Activated CD4-positive, alpha-beta memory T cell treated with anti-CD3 and anti-CD28 coated beads, Interleukin-2, amount 10 ng/mL, durations not matched to agents 7 days and 5 days (primary cell): ENCODE results near the gene TRDN. TPM values are rescaled to one million over a fixed set of nuclear protein-coding genes. Genes with fewer than 3 reads are reported as not detected.
"Not testable (repeated sequence)": the region's sequence is repeated elsewhere in the genome, so short reads cannot be mapped to it uniquely, and the experiment has no call there.

Source experiments
- CTCF ChIA-PET: fragments of 350-600 bp; sonication (Branson Sonifier 250); formaldehyde crosslinking; loops from one replicate; lab custom pipeline; 2021; ENCODE audit warnings: antibody characterized with exemption, inconsistent platforms; lab: Charles Lee
- POLR2A ChIA-PET: fragments of 350-600 bp; sonication (Branson Sonifier 250); formaldehyde crosslinking; loops from one replicate; lab custom pipeline; 2021; ENCODE audit warnings: antibody characterized with exemption; lab: Charles Lee
- DNase-seq: peaks from one replicate; pipeline ENCODE4 v3.0.0-alpha.2; 2020
- H3K27ac Mint-ChIP-seq: one replicate; pipeline ENCODE4 v1.8.0; 2021; ENCODE audit warnings: mild to moderate bottlenecking, mixed read lengths
- H3K27me3 Mint-ChIP-seq: one replicate; pipeline ENCODE4 v1.8.0; 2021; ENCODE audit warnings: mixed read lengths
- H3K36me3 Mint-ChIP-seq: one replicate; pipeline ENCODE4 v1.8.0; 2021; ENCODE audit warnings: low read depth, mixed read lengths
- H3K4me1 Mint-ChIP-seq: one replicate; pipeline ENCODE4 v1.8.0; 2021; ENCODE audit warnings: mixed read lengths
- H3K4me3 Mint-ChIP-seq: one replicate; pipeline ENCODE4 v1.8.0; 2021; ENCODE audit warnings: mild to moderate bottlenecking, mixed read lengths
- H3K9me3 Mint-ChIP-seq: one replicate; pipeline ENCODE4 v1.8.0; 2021; ENCODE audit warnings: mixed read lengths
- total RNA-seq, 2 experiments: library from RNA; stranded (reverse); gene quantifications; one replicate each; pipeline ENCODE4 v1.2.3, GENCODE V29; 2021

TRDN gene
- total RNA-seq, 2 experiments from 2014 or later = not detected

- no peaks in the 10 kb centered on the region for H3K4me1 Mint-ChIP-seq
- ChIA-PET POLR2A (no interaction called here), CTCF (no interaction called here)
- DNase-seq = no peak
- no peaks in the 10 kb centered on the region for H3K9me3 Mint-ChIP-seq
- H3K4me3 Mint-ChIP-seq = no peak overlapping the region
- H3K36me3 Mint-ChIP-seq = no peaks in the 10 kb centered on the region
- no peaks in the 10 kb centered on the region for H3K27me3 Mint-ChIP-seq
- no peak overlapping the region for H3K27ac Mint-ChIP-seq
Measured at GRCh38 chr6:123497025-123497424, 139.7 kb downstream of the TRDN start.

DNA sequence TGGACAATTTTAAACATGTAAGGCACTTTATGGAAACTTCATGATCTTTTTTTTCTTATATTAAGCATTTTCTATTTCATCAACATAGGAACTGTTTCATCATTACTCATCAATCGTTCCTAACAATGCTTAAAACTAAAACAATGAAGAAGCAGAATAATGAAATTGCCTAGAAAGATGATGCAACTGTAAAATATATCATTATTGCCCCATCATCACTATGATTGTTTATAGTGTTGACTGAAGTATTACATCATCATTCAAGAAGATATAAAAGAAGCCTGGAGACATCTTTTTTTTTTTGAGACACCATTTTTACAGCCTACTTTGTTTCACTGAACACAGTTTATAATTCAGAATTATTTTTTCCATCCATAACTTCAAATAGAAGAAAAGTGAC lies 147.2 kb downstream of the TRDN start:
- Mint-ChIP-seq H3K27me3 (no peaks in the 10 kb centered on the region), H3K4me1 (no peaks in the 10 kb centered on the region), H3K9me3 (no peaks in the 10 kb centered on the region), H3K4me3 (no peak overlapping the region), H3K36me3 (no peaks in the 10 kb centered on the region), H3K27ac (no peak overlapping the region)
- DNase-seq = no peak
- ChIA-PET POLR2A (no interaction called here), CTCF (no interaction called here)

GRCh38 chr6:123480986-123481385 lies 155.8 kb downstream of the TRDN start:
- H3K4me3 Mint-ChIP-seq = no peak overlapping the region
- POLR2A ChIA-PET = no interaction called here
- H3K27me3 Mint-ChIP-seq = no peaks in the 10 kb centered on the region
- no peak for DNase-seq
- H3K36me3 Mint-ChIP-seq = no peaks in the 10 kb centered on the region
- H3K27ac Mint-ChIP-seq = no peak overlapping the region
- H3K4me1 Mint-ChIP-seq = no peaks in the 10 kb centered on the region
- CTCF ChIA-PET = no interaction called here
- no peaks in the 10 kb centered on the region for H3K9me3 Mint-ChIP-seq

GRCh38 chr6:123472025-123472702 lies 164.6 kb downstream of the TRDN start:
- H3K36me3 Mint-ChIP-seq, H3K9me3 Mint-ChIP-seq, CTCF ChIA-PET, H3K27ac Mint-ChIP-seq, H3K4me3 Mint-ChIP-seq, H3K4me1 Mint-ChIP-seq, DNase-seq, POLR2A ChIA-PET, H3K27me3 Mint-ChIP-seq: not testable (repeated sequence)

- Mint-ChIP-seq H3K27ac (no peak overlapping the region), H3K9me3 (peaks cover 7% of the 10 kb centered on the region), H3K4me1 (no peaks in the 10 kb centered on the region), H3K36me3 (no peaks in the 10 kb centered on the region), H3K27me3 (no peaks in the 10 kb centered on the region), H3K4me3 (no peak overlapping the region)
- no peak for DNase-seq
- POLR2A ChIA-PET = no interaction called here
- CTCF ChIA-PET = no interaction called here
Measured at GRCh38 chr6:123467392-123467791, 169.4 kb downstream of the TRDN start.

DNA sequence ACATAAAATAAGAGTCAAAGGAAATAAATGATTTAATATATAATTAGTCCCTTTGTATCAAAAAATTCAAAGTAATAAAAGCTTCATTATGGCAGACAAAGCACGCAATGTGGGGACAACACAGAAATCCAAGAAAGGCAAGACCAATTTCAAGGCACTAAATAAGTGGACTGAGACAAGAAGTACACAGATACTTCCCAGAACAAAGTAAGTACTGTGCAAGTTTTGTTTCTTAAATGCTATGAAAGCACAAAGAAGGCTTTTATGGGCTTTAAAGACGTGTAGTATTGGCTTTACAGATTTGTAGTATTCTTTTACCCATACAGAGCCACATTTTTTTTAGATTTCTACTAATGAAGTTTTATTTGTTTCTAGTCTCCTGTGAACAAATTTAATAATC lies 174.6 kb downstream of the TRDN start:
- Mint-ChIP-seq H3K27ac (no peak overlapping the region), H3K27me3 (no peaks in the 10 kb centered on the region), H3K4me3 (no peak overlapping the region), H3K4me1 (no peaks in the 10 kb centered on the region), H3K36me3 (no peaks in the 10 kb centered on the region), H3K9me3 (no peaks in the 10 kb centered on the region)
- CTCF ChIA-PET = no interaction called here
- POLR2A ChIA-PET = no interaction called here
- DNase-seq = no peak

GRCh38 chr6:123458218-123458617 lies 178.5 kb downstream of the TRDN start:
- H3K36me3 Mint-ChIP-seq = no peaks in the 10 kb centered on the region
- H3K27ac Mint-ChIP-seq = no peak overlapping the region
- ChIA-PET POLR2A (no interaction called here), CTCF (no interaction called here)
- DNase-seq = no peak
- H3K9me3 Mint-ChIP-seq = peaks cover 2% of the 10 kb centered on the region
- H3K4me3 Mint-ChIP-seq = no peak overlapping the region
- no peaks in the 10 kb centered on the region for H3K4me1 Mint-ChIP-seq
- no peaks in the 10 kb centered on the region for H3K27me3 Mint-ChIP-seq

- POLR2A ChIA-PET = no interaction called here
- Mint-ChIP-seq H3K27ac (no peak overlapping the region), H3K4me1 (no peaks in the 10 kb centered on the region), H3K4me3 (no peak overlapping the region), H3K27me3 (no peaks in the 10 kb centered on the region), H3K36me3 (no peaks in the 10 kb centered on the region), H3K9me3 (peaks cover 8% of the 10 kb centered on the region)
- no peak for DNase-seq
- CTCF ChIA-PET = no interaction called here
Measured at GRCh38 chr6:123456836-123457235, 179.9 kb downstream of the TRDN start.

GRCh38 chr6:123454448-123454847 lies 182.3 kb downstream of the TRDN start:
- ChIA-PET CTCF (no interaction called here), POLR2A (no interaction called here)
- no peak overlapping the region for H3K4me3 Mint-ChIP-seq
- no peak for DNase-seq
- no peaks in the 10 kb centered on the region for H3K27me3 Mint-ChIP-seq
- H3K4me1 Mint-ChIP-seq = no peaks in the 10 kb centered on the region
- H3K9me3 Mint-ChIP-seq = peaks cover 8% of the 10 kb centered on the region
- no peak overlapping the region for H3K27ac Mint-ChIP-seq
- H3K36me3 Mint-ChIP-seq = no peaks in the 10 kb centered on the region

DNA sequence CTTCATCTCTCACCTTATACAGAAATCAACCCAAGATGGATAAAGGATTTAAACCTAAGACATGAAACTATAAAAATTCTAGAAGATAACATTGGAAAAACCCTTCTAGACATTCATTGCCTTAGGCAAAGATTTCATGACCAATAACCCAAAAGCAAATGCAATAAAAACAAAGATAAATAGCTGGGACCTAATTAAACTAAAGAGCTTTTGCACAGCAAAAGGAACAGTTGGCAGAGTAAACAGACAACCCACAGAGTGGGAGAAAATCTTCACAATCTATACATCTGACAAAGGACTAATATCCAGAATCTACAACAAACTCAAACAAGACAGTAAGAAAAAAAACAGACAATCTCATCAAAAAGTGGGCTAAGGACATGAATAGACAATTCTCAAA lies 183.7 kb downstream of the TRDN start:
- H3K4me3 Mint-ChIP-seq, DNase-seq, H3K36me3 Mint-ChIP-seq, POLR2A ChIA-PET, H3K27me3 Mint-ChIP-seq, CTCF ChIA-PET, H3K4me1 Mint-ChIP-seq, H3K27ac Mint-ChIP-seq: not testable (repeated sequence)
- peaks cover 10% of the 10 kb centered on the region for H3K9me3 Mint-ChIP-seq

- no peaks in the 10 kb centered on the region for H3K4me1 Mint-ChIP-seq
Measured at GRCh38 chr6:123448306-123448884, 188.4 kb downstream of the TRDN start.

GRCh38 chr6:123447315-123447937 lies 189.3 kb downstream of the TRDN start:
- H3K27ac Mint-ChIP-seq = no peak overlapping the region
- no peak overlapping the region for H3K4me3 Mint-ChIP-seq
- H3K9me3 Mint-ChIP-seq = peaks cover 2% of the 10 kb centered on the region
- ChIA-PET POLR2A (no interaction called here), CTCF (no interaction called here)
- no peaks in the 10 kb centered on the region for H3K27me3 Mint-ChIP-seq
- no peaks in the 10 kb centered on the region for H3K36me3 Mint-ChIP-seq
- H3K4me1 Mint-ChIP-seq = no peaks in the 10 kb centered on the region
- DNase-seq = no peak

More at GRCh38 chr6:123448306-123448884, 188.4 kb downstream of the TRDN start:
- H3K9me3 Mint-ChIP-seq = peaks cover 10% of the 10 kb centered on the region
- POLR2A ChIA-PET = no interaction called here
- CTCF ChIA-PET = no interaction called here
- H3K4me3 Mint-ChIP-seq = no peak overlapping the region
- H3K27me3 Mint-ChIP-seq = no peaks in the 10 kb centered on the region
- no peaks in the 10 kb centered on the region for H3K36me3 Mint-ChIP-seq
- H3K27ac Mint-ChIP-seq = no peak overlapping the region
- no peak for DNase-seq

- ChIA-PET POLR2A (no interaction called here), CTCF (no interaction called here)
- H3K4me1 Mint-ChIP-seq = no peaks in the 10 kb centered on the region
- no peaks in the 10 kb centered on the region for H3K9me3 Mint-ChIP-seq
- no peak overlapping the region for H3K4me3 Mint-ChIP-seq
- no peaks in the 10 kb centered on the region for H3K27me3 Mint-ChIP-seq
- no peak for DNase-seq
- H3K36me3 Mint-ChIP-seq = no peaks in the 10 kb centered on the region
- H3K27ac Mint-ChIP-seq = no peak overlapping the region
Measured at GRCh38 chr6:123439371-123439770, 197.4 kb downstream of the TRDN start.

GRCh38 chr6:123434186-123434585 lies 202.6 kb downstream of the TRDN start:
- H3K27me3 Mint-ChIP-seq = no peaks in the 10 kb centered on the region
- ChIA-PET CTCF (no interaction called here), POLR2A (no interaction called here)
- no peak for DNase-seq
- no peaks in the 10 kb centered on the region for H3K36me3 Mint-ChIP-seq
- no peaks in the 10 kb centered on the region for H3K4me1 Mint-ChIP-seq
- H3K27ac Mint-ChIP-seq = no peak overlapping the region
- H3K4me3 Mint-ChIP-seq = no peak overlapping the region
- no peaks in the 10 kb centered on the region for H3K9me3 Mint-ChIP-seq
